Panc1 (cell line): ENCODE data around the gene SLC25A29.
"Not testable (repeated sequence)": the region's sequence is repeated elsewhere in the genome, so short reads cannot be mapped to it uniquely, and the experiment has no call there.

Experiments
- CTCF ChIP-seq: fragments of 450-650 bp; IDR thresholded peaks from 2 replicates; pipeline ENCODE4 v1.5.1; 2017; ENCODE audit warnings: mild to moderate bottlenecking
- POLR2AphosphoS5 ChIP-seq: IDR thresholded peaks from 2 replicates; pipeline ENCODE4 v1.6.1; 2012; ENCODE audit warnings: mild to moderate bottlenecking, low read depth, low read length, moderate library complexity
- TCF7L2 ChIP-seq: IDR thresholded peaks from 2 replicates; pipeline ENCODE4 v1.6.1; 2011; ENCODE audit warnings: mild to moderate bottlenecking, low read depth, low read length, inconsistent platforms

- TF ChIP-seq CTCF, POLR2AphosphoS5, TCF7L2: not testable (repeated sequence)
These were observed 36.6 kb upstream of the SLC25A29 start for GRCh38 chr14:100342826-100343225.
